ENCODE results near the gene HES4. TPM values are rescaled to one million over a fixed set of nuclear protein-coding genes. Genes with fewer than 3 reads are reported as not detected.

Gene HES4
- total and polyA plus RNA-seq, 2 donors (not counting 3 experiments of a cell fraction or from before 2014, with no cell fraction given), result 30.5 to 37.6 TPM

- Histone ChIP-seq H3K27me3 (ENCODE audit: control insufficient read depth in 2 of 2, insufficient read depth in 2 of 2, low read length in 2 of 2) (no peaks in the 10 kb centered on the region), H3K4me3 (replicated peaks in 1 of 3; ENCODE audit: insufficient read depth in 1 of 3, low read depth in 1 of 3, low read length in 3 of 3) (peak overlapping the region; percentile 41 to 83 (median 81)), H3K27ac (ENCODE audit: insufficient read depth, low read depth, low read length) (peak overlapping the region; percentile 54), H3K4me1 (ENCODE audit: control insufficient read depth, extremely low read depth, insufficient read depth, low read length) (peaks cover 10% of the 10 kb centered on the region), H2AFZ (ENCODE audit: low read depth, low read length) (peak overlapping the region; percentile 62), H3K9ac (replicated peaks; ENCODE audit: extremely low read depth, insufficient read depth, low read length) (peak overlapping the region; percentile 65), H3K4me2 (ENCODE audit: insufficient read depth, low read length) (peak overlapping the region; percentile 78), H4K20me1 (replicated peaks; ENCODE audit: control insufficient read depth, extremely low read depth, insufficient read depth, low read length) (no peaks in the 10 kb centered on the region), H3K36me3 (ENCODE audit: control insufficient read depth in 2 of 2, extremely low read depth in 1 of 2, insufficient read depth in 2 of 2, low read length in 2 of 2) (no peaks in the 10 kb centered on the region), H3K79me2 (ENCODE audit: control insufficient read depth, insufficient read depth, low read length) (no peaks in the 10 kb centered on the region), H3K9me1 (replicated peaks; ENCODE audit: control insufficient read depth, extremely low read depth, insufficient read depth, low read length) (no peaks in the 10 kb centered on the region), H3K9me3 (replicated peaks; ENCODE audit: control insufficient read depth, insufficient read depth, low read length) (no peaks in the 10 kb centered on the region)
- TF ChIP-seq FOS (IDR thresholded peaks at IDR 0.05; ENCODE audit: borderline replicate concordance, insufficient read depth, low read length) (no peak), POLR2A (IDR thresholded peaks at IDR 0.05; ENCODE audit: low read depth, low read length) (no peak), POLR2AphosphoS5 (IDR thresholded peaks at IDR 0.05; ENCODE audit: insufficient read depth, low read depth, low read length) (no peak), MYC (IDR thresholded peaks at IDR 0.05; ENCODE audit: low read depth, low read length) (no peak), CTCF (IDR thresholded peaks at IDR 0.05; ENCODE audit: extremely low read depth in 1 of 2, insufficient read depth in 1 of 2, low read depth in 1 of 2, low read length in 2 of 2) (no peak), GATA2 (IDR thresholded peaks at IDR 0.05; ENCODE audit: insufficient read depth, insufficient read length, low read depth, low read length) (no peak), MAX (IDR thresholded peaks at IDR 0.05; ENCODE audit: insufficient read depth, insufficient read length) (no peak), JUN (IDR thresholded peaks at IDR 0.05; ENCODE audit: borderline replicate concordance, insufficient read depth, insufficient read length, low read depth) (no peak)
- FAIRE-seq (peak; percentile 77), DNase-seq (ENCODE audit: low read depth, low spot score) (no peak)
- dilution Hi-C loops (cut with MboI; ENCODE audit: extremely low pct_ligation_motif_present, low sequenced_read_pairs) (no loop called here), intact Hi-C loops (cut with micrococcal nuclease) (loop anchor here (2.0 to 5.0 kb wide), 2 partner anchors 13 to 258 kb away; partner anchors contain the start of genes HES4 and UBE2J2)
- ChIA-PET POLR2A (no interaction called here), CTCF (interaction anchor here (0.9 to 4.2 kb wide), 6 partner anchors 11 to 278 kb away, joined by 3 to 41 read pairs (median 8); no protein-coding TSS in a partner anchor)
- TSS peak; percentile 87 for BruUV-seq (replicated peaks)
Observed at GRCh38 chr1:1013922-1014648, 14.2 kb upstream of the HES4 start.
